ENCODE data around the gene GRB10.

GRB10 gene

GRCh38 chr7:50815138-50815537 is 32.4 kb upstream of the GRB10 start:
- Histone ChIP-seq H3K79me1 (ENCODE audit: low read depth, low read length) (no peaks in the 10 kb centered on the region), H3K23ac (ENCODE audit: low read depth, low read length, poor library complexity) (no peak overlapping the region), H3K4me3 (ENCODE audit: low read length in 2 of 2) (no peak overlapping the region), H3K36me3 (replicated peaks in 1 of 2; ENCODE audit: control insufficient read depth in 2 of 2, insufficient read depth in 2 of 2, low read length in 2 of 2) (no peaks in the 10 kb centered on the region), H3K27me3 (ENCODE audit: control insufficient read depth in 3 of 3, insufficient read depth in 3 of 3, low read depth in 1 of 3, low read length in 3 of 3) (peaks cover 0 to 9% (median 0%) of the 10 kb centered on the region in 3 experiments), H4K91ac (ENCODE audit: low read depth, low read length, poor library complexity) (no peak overlapping the region), H3K9me3 (replicated peaks in 1 of 2; ENCODE audit: control insufficient read depth in 2 of 2, insufficient read depth in 1 of 2, low read depth in 1 of 2, low read length in 2 of 2) (no peaks in the 10 kb centered on the region), H2BK12ac (ENCODE audit: low read length) (no peak overlapping the region), H4K8ac (ENCODE audit: low read depth, low read length) (no peak overlapping the region), H3K4me2 (ENCODE audit: insufficient read depth, low read length, poor library complexity, severe bottlenecking) (no peak overlapping the region), H3K14ac (ENCODE audit: low read length) (no peak overlapping the region), H2BK5ac (ENCODE audit: low read length) (no peak overlapping the region), H2AFZ (ENCODE audit: low read length) (no peak overlapping the region), H3K4ac (ENCODE audit: low read length) (no peak overlapping the region), H3K18ac (ENCODE audit: low read length) (no peak overlapping the region), H2BK15ac (ENCODE audit: low read length) (no peak overlapping the region), H3K27ac (replicated peaks; ENCODE audit: low read length) (no peak overlapping the region), H2BK120ac (ENCODE audit: low read depth, low read length) (no peak overlapping the region), H3K4me1 (ENCODE audit: control insufficient read depth in 2 of 2, insufficient read depth in 1 of 2, low read depth in 1 of 2, low read length in 2 of 2) (peaks cover 0 to 2% of the 10 kb centered on the region in 2 donors), H3K9ac (ENCODE audit: low read depth, low read length, poor library complexity) (no peak overlapping the region), H2AK5ac (ENCODE audit: low read depth, low read length) (no peak overlapping the region)
- WGBS, 2 donors (ENCODE audit: extremely low coverage in 2 of 2, insufficient read length in 2 of 2, insufficient replicate concordance in 1 of 2): no CpG with 5 or more reads among the region's 3 CpGs
- no peak for DNase-seq (ENCODE audit: low spot score)

GRCh38 chr7:50814166-50814565 is 31.5 kb upstream of the GRB10 start:
- Histone ChIP-seq H3K18ac (ENCODE audit: low read length) (no peak overlapping the region), H3K14ac (ENCODE audit: low read length) (no peak overlapping the region), H3K4me2 (ENCODE audit: insufficient read depth, low read length, poor library complexity, severe bottlenecking) (no peak overlapping the region), H3K4me3 (ENCODE audit: low read length in 2 of 2) (no peak overlapping the region), H3K9me3 (replicated peaks in 1 of 2; ENCODE audit: control insufficient read depth in 2 of 2, insufficient read depth in 1 of 2, low read depth in 1 of 2, low read length in 2 of 2) (no peaks in the 10 kb centered on the region), H2AK5ac (ENCODE audit: low read depth, low read length) (no peak overlapping the region), H4K91ac (ENCODE audit: low read depth, low read length, poor library complexity) (no peak overlapping the region), H3K9ac (ENCODE audit: low read depth, low read length, poor library complexity) (no peak overlapping the region), H3K27ac (replicated peaks; ENCODE audit: low read length) (no peak overlapping the region), H3K4ac (ENCODE audit: low read length) (no peak overlapping the region), H2BK15ac (ENCODE audit: low read length) (no peak overlapping the region), H3K27me3 (ENCODE audit: control insufficient read depth in 3 of 3, insufficient read depth in 3 of 3, low read depth in 1 of 3, low read length in 3 of 3) (peaks cover 0 to 9% (median 0%) of the 10 kb centered on the region in 3 experiments), H3K79me1 (ENCODE audit: low read depth, low read length) (no peaks in the 10 kb centered on the region), H2BK120ac (ENCODE audit: low read depth, low read length) (no peak overlapping the region), H3K4me1 (ENCODE audit: control insufficient read depth in 2 of 2, insufficient read depth in 1 of 2, low read depth in 1 of 2, low read length in 2 of 2) (peaks cover 0 to 2% of the 10 kb centered on the region in 2 donors), H4K8ac (ENCODE audit: low read depth, low read length) (no peak overlapping the region), H3K23ac (ENCODE audit: low read depth, low read length, poor library complexity) (no peak overlapping the region), H2BK12ac (ENCODE audit: low read length) (no peak overlapping the region), H3K36me3 (replicated peaks in 1 of 2; ENCODE audit: control insufficient read depth in 2 of 2, insufficient read depth in 2 of 2, low read length in 2 of 2) (no peaks in the 10 kb centered on the region), H2AFZ (ENCODE audit: low read length) (no peak overlapping the region), H2BK5ac (ENCODE audit: low read length) (no peak overlapping the region)
- WGBS, 2 donors (ENCODE audit: extremely low coverage in 2 of 2, insufficient read length in 2 of 2, insufficient replicate concordance in 1 of 2): no CpG with 5 or more reads among the region's 3 CpGs
- DNase-seq (ENCODE audit: low spot score): no peak

GRCh38 chr7:50812841-50813475 is 30.3 kb upstream of the GRB10 start:
- Histone ChIP-seq H3K36me3 (replicated peaks in 1 of 2; ENCODE audit: control insufficient read depth in 2 of 2, insufficient read depth in 2 of 2, low read length in 2 of 2) (no peaks in the 10 kb centered on the region), H3K4me1 (ENCODE audit: control insufficient read depth in 2 of 2, insufficient read depth in 1 of 2, low read depth in 1 of 2, low read length in 2 of 2) (peaks cover 0 to 2% of the 10 kb centered on the region in 2 donors), H3K9ac (ENCODE audit: low read depth, low read length, poor library complexity) (no peak overlapping the region), H3K18ac (ENCODE audit: low read length) (peak overlapping the region; percentile 58), H2BK15ac (ENCODE audit: low read length) (no peak overlapping the region), H3K9me3 (replicated peaks in 1 of 2; ENCODE audit: control insufficient read depth in 2 of 2, insufficient read depth in 1 of 2, low read depth in 1 of 2, low read length in 2 of 2) (no peaks in the 10 kb centered on the region), H3K27ac (replicated peaks; ENCODE audit: low read length) (no peak overlapping the region), H2BK5ac (ENCODE audit: low read length) (no peak overlapping the region), H3K4me2 (ENCODE audit: insufficient read depth, low read length, poor library complexity, severe bottlenecking) (no peak overlapping the region), H3K79me1 (ENCODE audit: low read depth, low read length) (no peaks in the 10 kb centered on the region), H2BK12ac (ENCODE audit: low read length) (no peak overlapping the region), H3K23ac (ENCODE audit: low read depth, low read length, poor library complexity) (no peak overlapping the region), H2BK120ac (ENCODE audit: low read depth, low read length) (no peak overlapping the region), H2AFZ (ENCODE audit: low read length) (no peak overlapping the region), H3K4ac (ENCODE audit: low read length) (no peak overlapping the region), H4K8ac (ENCODE audit: low read depth, low read length) (no peak overlapping the region), H3K27me3 (ENCODE audit: control insufficient read depth in 3 of 3, insufficient read depth in 3 of 3, low read depth in 1 of 3, low read length in 3 of 3) (peaks cover 0 to 14% (median 0%) of the 10 kb centered on the region in 3 experiments), H2AK5ac (ENCODE audit: low read depth, low read length) (no peak overlapping the region), H3K14ac (ENCODE audit: low read length) (no peak overlapping the region), H4K91ac (ENCODE audit: low read depth, low read length, poor library complexity) (no peak overlapping the region), H3K4me3 (ENCODE audit: low read length in 2 of 2) (no peak overlapping the region)
- WGBS, 2 donors (ENCODE audit: extremely low coverage in 2 of 2, insufficient read length in 2 of 2, insufficient replicate concordance in 1 of 2): no CpG with 5 or more reads among the region's 1 CpG
- no peak for DNase-seq (ENCODE audit: low spot score)

GRCh38 chr7:50812094-50812493 is 29.4 kb upstream of the GRB10 start:
- Histone ChIP-seq H3K23ac (ENCODE audit: low read depth, low read length, poor library complexity) (no peak overlapping the region), H3K18ac (ENCODE audit: low read length) (no peak overlapping the region), H3K9me3 (replicated peaks in 1 of 2; ENCODE audit: control insufficient read depth in 2 of 2, insufficient read depth in 1 of 2, low read depth in 1 of 2, low read length in 2 of 2) (no peaks in the 10 kb centered on the region), H3K27me3 (ENCODE audit: control insufficient read depth in 3 of 3, insufficient read depth in 3 of 3, low read depth in 1 of 3, low read length in 3 of 3) (peaks cover 0 to 14% (median 0%) of the 10 kb centered on the region in 3 experiments), H3K4me3 (ENCODE audit: low read length in 2 of 2) (no peak overlapping the region), H3K4me1 (ENCODE audit: control insufficient read depth in 2 of 2, insufficient read depth in 1 of 2, low read depth in 1 of 2, low read length in 2 of 2) (peaks cover 0 to 2% of the 10 kb centered on the region in 2 donors), H4K8ac (ENCODE audit: low read depth, low read length) (no peak overlapping the region), H3K27ac (replicated peaks; ENCODE audit: low read length) (no peak overlapping the region), H2BK12ac (ENCODE audit: low read length) (no peak overlapping the region), H3K4me2 (ENCODE audit: insufficient read depth, low read length, poor library complexity, severe bottlenecking) (no peak overlapping the region), H3K14ac (ENCODE audit: low read length) (no peak overlapping the region), H3K79me1 (ENCODE audit: low read depth, low read length) (no peaks in the 10 kb centered on the region), H4K91ac (ENCODE audit: low read depth, low read length, poor library complexity) (no peak overlapping the region), H3K36me3 (replicated peaks in 1 of 2; ENCODE audit: control insufficient read depth in 2 of 2, insufficient read depth in 2 of 2, low read length in 2 of 2) (no peaks in the 10 kb centered on the region), H2BK5ac (ENCODE audit: low read length) (no peak overlapping the region), H2AK5ac (ENCODE audit: low read depth, low read length) (no peak overlapping the region), H2BK15ac (ENCODE audit: low read length) (no peak overlapping the region), H2AFZ (ENCODE audit: low read length) (no peak overlapping the region), H3K9ac (ENCODE audit: low read depth, low read length, poor library complexity) (no peak overlapping the region), H3K4ac (ENCODE audit: low read length) (no peak overlapping the region), H2BK120ac (ENCODE audit: low read depth, low read length) (no peak overlapping the region)
- no CpG with 5 or more reads among the region's 6 CpGs for WGBS, 2 donors (ENCODE audit: extremely low coverage in 2 of 2, insufficient read length in 2 of 2, insufficient replicate concordance in 1 of 2)
- DNase-seq (ENCODE audit: low spot score): no peak
